22Rv1 (cell line): ENCODE results near the gene KCNH4.

ENCODE experiments used
- CTCF ChIP-seq: fragments of 450-650 bp; IDR thresholded peaks from 2 replicates; pipeline ENCODE4 v1.5.1; 2017; ENCODE audit warnings: mild to moderate bottlenecking
- ZFX ChIP-seq: fragments of 450-650 bp; IDR thresholded peaks from 2 replicates; pipeline ENCODE4 v1.6.1; 2017; ENCODE audit warnings: antibody characterized with exemption, borderline replicate concordance

GRCh38 chr17:42122371-42123303, 58.3 kb downstream of the KCNH4 start, which contains the start of gene HSPB9:
- TF ChIP-seq CTCF = no peak
- no peak for TF ChIP-seq ZFX
